ENCODE results near the gene KCNJ10.
A peak's percentile ranks its signal among the peaks of the same experiment; 100 is the strongest.
"Not testable (repeated sequence)": the region's sequence is repeated elsewhere in the genome, so short reads cannot be mapped to it uniquely, and the experiment has no call there.

Gene KCNJ10

DNA sequence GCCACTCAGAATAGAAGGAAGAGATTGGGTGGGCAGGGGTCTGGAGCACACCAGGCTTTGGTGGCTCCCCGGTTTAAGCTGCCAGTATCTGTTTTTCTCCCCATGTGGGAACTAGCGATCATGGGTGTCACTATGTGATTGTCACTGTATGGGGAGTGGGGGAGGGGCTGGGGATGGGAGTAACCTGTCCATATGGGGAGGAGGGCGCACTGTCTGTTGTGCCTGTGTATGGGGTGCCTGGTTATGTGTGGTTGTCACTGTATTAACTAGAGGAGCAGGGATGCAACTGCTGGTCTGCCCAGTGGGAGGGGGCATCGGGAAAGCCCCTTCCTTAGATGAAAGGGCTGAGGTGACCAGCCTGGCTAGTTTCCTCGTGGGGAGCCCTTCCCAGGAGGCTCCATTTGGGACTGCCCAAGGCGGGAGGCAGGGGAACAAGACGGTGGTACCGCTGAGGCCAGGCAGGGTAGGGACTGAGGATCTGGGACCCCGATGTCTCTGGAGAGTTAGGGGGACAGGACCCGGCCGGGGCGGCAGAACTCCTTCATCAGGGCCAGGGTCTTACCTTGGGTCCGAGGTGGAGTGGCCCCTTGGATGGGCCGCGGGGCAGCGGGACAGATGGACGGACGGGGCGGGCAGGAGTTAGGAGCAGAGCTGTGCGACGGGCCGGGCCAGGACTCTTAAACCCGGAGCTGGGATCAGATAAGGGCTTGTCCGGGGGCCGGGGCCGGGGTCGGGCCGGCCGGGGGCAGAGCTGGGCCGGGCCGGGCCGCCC lies at the start of gene KCNJ10:
KCNJ10 (minus strand) TSS at position 701 of the 772 bp plus-strand sequence. CDS start 27,628 bp downstream, outside the sequence.
- DNase-seq (ENCODE audit: low read depth in 2 of 2) = no peak

DNA sequence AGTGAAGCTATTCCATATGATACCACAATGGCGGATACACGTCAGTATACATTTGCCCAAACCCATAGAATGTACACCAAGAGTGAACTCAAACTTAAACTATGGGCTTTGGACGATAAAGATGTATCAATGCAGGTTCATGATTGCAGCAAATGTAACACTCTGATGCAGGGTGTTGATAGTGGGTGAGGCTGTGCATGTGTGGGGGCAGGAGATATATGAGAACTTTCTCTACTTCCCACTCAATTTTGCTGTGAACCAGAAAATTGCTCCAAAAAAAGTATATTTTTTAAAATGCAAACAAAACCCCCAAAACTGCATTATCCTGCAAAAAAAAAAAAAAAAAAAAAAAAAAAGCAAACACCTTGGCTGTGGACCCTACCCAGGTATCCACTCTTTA lies 49.0 kb upstream of the KCNJ10 start:
- no peak for DNase-seq (ENCODE audit: low read depth in 2 of 2)

DNA sequence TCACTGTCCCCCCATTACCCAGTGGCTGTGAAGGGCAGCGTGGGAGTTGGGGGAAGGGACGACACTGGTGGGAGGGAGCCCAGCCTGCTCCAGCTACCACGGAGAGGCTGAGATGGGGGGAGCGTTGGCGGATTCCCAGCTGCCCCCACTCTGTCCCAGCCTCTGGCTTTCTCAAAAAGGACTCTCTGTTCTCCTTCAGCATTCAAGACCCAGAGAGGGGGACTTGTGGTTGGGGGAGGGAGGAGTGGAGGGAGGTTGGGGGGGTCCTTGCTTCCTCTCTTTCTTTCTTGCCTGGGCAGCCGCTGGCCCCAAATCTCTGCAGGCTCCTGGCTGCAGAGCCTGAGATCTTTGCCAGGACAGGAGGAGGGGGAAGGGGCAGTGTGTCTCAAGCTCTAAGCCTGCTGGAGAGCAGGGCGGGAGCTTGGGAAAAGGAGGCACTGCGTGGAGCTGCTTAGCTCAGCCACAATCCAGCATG lies 47.8 kb upstream of the KCNJ10 start:
- no peak for DNase-seq (ENCODE audit: low read depth in 2 of 2)

DNA sequence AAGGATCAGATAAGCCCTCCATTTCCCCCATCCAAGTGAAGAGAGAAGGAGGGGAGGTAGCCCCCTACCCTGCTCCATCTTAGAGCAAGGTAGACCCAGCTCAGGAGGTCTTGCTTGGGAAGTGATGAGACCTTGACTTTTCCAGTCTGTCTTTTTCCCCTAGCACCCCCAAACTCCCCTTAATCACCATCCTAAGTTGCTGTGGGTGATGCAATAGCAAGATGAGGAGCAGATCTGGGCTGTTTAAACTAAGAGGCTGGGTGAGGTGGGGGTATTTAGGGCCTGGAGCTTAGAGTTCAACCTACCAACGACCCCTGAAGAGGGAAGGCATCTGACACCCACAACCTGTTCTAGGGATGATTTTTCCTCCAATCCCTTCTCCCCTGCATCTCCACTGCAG lies 47.3 kb upstream of the KCNJ10 start:
- DNase-seq (ENCODE audit: low read depth in 2 of 2) = no peak

DNA sequence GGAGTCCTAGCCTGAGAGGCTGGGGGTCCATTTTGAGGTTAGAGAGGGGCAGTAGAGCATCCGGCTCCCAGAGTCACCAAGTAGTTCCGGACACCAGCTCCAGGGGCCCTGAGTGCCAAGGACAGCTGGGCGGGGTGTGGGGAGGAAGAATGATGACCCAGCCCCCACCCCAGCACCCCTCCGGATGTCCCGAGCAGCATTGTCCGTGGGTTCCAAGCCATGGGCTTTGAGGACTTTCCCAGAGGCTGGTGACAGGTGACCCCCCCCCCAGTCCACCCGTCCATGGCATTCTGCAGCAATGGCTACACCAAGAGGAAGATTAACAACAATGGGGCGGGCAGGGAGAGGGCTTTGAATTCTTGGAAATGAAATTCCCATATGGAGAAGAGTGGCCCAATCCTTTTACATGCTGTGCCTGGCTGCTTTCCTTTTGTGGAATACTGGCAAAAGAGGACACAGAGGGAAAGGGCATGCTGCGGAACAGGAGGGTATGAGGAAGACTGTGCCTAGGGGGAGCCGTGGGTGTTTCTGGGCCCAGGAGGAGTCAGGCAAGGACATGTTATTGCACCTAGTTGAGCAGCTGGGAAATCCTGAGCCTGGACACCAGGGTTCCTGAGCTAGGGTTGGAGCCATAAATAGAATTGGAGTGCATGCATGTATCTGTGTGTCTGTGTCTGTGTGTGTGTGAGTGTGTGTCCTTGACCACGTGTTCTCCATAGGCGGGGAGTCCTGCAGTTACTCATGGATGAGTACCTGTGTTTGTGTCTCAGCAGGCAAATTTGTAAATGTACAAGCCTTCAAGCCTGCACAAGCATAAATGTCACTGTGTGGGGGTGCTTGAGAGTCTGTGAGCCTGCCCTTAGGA lies 46.6 kb upstream of the KCNJ10 start:
- DNase-seq (ENCODE audit: low read depth in 2 of 2) = no peak

DNA sequence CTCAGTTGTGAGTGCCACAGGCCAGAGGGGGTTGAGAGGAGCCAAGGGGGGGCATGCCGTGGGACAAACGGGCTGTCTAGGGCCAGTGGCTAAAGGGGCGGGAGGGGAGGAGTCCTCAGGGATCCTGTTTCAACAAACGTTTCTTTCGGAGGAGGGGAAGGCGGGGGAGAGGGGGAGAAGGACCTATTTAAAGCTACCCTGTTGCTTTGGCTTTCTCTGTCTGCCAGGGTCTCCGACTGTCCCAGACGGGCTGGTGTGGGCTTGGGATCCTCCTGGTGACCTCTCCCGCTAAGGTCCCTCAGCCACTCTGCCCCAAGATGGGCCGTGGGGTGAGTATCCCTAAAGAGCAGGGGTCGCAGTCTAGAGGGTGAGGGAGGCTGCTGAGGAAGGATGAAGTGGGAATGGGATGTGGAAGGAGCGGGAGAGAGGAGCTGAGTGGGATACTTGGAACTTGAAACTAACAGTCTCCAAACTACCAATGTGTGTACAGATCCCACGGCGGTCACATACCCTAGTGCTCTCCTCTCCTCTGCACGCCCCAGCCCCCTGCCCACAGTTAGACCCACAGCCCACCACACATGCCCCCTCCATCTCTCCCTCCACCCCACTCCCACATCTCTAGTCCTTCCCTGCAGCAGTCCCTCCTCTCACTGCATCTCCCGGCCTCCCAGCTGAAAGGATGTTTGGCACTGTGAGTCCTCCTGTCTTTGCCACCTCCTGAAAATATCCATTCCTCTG lies 45.8 kb upstream of the KCNJ10 start, which contains the start of gene ATP1A2:
ATP1A2 (plus strand) TSS at position 215 of the 738 bp plus-strand sequence; CDS start at position 318, 103 bp downstream.
- DNase-seq (ENCODE audit: low read depth in 2 of 2) = no peak

DNA sequence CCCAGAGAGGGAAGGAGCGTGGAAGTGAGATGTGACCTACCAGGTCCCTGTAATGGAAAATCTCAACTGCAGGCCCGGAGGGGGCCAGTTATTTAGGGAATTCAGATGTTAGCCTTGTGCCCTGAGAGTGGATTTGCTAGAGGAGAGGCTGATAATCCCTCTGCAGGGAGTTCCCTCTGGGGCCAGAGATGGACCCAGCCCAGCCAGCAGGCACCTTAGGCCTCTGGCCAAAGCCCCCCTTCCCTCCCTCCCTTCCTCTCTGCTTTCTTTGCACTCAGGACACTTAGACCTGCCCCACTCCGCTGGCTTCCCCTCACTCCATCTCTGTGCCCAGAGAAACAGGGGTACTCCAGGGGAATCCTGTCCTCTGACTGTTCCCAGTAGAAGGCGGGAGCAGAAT lies 44.1 kb upstream of the KCNJ10 start:
- no peak for DNase-seq (ENCODE audit: low read depth in 2 of 2)

DNA sequence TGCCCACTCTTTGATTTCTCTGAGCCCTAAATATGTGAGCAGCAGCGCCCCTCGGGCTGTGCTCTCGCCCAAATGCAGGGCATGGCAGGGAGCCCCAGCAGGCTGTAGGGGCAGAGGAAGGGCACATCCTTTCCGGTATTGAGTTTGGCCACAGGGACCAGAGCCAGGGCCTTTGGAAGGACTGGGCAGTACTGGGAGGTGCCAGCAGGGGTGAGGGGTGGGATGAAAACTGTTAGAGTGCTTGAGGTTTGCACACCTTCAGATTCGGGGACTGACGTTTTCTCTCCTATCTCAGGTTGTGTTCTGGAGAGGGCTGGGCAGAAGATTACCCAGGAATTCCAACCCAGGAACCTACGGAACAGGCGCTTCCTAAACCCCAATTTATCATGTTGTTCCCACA lies 43.4 kb upstream of the KCNJ10 start:
- no peak for DNase-seq (ENCODE audit: low read depth in 2 of 2)

DNA sequence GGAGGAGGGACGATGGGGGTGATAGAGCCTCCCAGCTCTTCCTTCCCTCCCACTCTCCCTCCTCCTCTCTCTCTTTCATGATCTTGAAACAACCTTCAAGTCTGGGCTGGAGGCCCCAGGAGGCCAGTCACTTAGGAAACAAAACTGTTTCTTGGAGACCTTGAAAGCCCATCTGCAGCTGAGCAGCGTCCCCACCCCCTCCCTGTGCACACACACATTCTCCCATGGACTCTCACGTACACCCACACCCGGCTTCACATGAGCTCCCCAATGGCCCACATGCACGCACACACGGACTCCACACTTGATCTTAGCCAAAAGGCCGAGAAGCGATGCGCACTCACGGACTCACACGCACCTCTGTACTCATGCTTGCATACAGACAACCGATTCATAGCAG lies 42.4 kb upstream of the KCNJ10 start:
- DNase-seq (ENCODE audit: low read depth in 2 of 2) = no peak

DNA sequence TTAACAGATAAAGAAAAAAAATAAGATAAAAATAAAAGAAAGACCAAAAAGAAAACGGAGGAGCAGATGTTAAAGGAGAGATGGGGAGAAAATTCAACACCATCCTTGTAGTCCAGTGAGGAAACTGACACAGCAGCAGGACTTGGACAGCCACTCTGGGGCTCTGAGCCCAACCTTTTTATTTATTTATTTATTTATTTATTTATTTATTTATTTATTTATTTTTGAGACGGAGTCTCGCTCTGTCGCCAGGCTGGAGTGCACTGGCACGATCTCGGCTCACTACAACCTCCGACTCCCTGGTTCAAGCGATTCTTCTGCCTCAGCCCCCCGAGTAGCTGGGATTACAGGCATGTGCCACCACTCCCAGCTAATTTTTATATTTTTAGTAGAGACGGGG lies 41.5 kb upstream of the KCNJ10 start:
- not testable (repeated sequence) for DNase-seq (ENCODE audit: low read depth in 2 of 2)

DNA sequence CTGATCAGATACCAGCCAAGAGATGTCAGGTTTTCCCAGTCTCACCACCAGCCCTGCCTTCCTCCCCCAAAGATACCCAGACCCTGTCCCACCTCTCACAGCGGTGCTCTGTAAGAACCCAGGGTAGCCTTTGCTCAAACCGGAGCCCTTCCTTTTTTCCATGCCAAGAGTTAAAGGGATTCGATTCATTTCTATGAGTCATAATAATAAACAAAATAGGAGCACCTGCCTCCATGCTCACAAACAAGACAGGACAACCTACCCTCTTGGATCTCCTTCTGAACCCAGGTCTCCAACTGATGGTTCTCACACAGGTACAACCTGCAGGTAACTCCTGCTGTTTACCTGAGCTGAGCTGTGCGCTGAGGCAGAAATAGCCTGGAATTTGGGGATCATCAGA lies 39.7 kb upstream of the KCNJ10 start:
- DNase-seq (ENCODE audit: low read depth in 2 of 2) = no peak

DNA sequence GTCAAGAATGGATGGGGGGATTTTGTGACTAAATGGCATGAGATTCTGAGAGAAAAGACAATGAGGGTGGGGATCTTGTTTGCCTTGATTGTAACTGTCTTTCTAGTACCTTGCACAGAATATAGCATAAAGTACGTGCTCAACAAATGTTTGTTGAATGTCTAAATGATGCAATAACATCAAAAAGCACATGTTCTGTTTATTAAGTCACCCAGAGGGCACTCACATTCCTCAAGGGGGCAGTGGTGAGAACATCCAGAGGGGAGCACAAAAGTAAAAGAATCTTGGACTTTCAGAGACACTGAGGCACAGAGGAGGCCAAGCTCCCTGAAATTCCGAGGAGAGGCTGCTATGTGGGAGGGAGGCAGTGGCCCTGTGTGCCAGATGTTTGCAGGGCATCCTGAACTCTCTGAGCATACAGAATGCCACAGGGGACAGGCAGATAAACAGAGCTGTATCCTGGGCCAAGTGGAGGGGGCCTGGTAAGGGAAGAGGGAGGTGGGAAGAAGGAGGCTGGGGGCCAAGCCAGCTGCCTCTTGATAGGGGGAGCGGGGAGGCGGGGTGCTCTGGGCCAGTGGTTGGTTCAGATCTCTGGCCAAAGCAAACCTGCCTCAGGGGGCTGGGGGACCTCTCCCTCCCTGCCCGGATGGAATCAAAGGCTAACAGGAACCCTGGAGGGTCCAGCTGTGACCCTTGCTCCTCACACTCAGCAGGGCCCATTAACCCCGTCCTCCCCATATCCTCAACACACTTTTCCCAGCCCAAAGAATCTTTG lies 39.1 kb upstream of the KCNJ10 start:
- DNase-seq (ENCODE audit: low read depth in 2 of 2) = no peak

DNA sequence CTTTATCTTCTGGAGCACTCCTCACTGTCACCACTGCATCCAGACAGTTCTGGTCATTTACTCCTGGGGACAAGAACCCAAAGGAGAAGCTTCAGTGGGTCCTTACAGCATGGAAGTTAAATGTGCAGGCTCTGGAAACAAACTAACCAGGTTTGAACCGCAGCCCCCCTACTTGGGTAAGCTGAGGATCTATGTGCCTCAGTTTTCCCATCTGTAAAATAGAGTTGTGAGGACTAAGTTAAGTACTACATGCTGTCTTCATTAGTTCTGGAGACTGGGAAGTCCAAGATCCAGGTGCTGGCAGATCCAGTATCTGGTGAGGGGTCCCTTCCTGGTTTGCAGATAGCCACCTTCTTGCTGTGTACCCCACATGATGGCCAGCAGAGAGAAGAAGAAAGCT lies 37.6 kb upstream of the KCNJ10 start:
- DNase-seq (ENCODE audit: low read depth in 2 of 2) = no peak

DNA sequence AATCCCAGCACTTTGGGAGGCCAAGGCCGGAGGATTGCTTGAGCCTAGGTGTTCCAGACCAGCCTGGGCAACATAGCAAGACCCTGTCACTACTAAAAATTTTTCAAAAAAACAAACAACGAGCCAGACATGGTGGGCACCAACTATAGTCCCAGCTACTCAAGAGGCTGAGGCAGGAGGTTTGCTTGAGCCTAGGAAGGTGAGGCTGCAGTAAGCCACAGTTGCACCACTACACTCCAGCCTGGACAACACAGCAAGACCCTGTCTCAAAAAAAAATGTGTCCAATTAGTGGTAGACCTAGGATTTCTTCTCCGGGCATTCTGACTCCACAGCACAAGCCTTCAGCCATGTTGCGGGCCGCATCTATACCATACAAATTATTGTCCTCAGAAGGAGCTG lies 35.2 kb upstream of the KCNJ10 start:
- no peak for DNase-seq (ENCODE audit: low read depth in 2 of 2)

DNA sequence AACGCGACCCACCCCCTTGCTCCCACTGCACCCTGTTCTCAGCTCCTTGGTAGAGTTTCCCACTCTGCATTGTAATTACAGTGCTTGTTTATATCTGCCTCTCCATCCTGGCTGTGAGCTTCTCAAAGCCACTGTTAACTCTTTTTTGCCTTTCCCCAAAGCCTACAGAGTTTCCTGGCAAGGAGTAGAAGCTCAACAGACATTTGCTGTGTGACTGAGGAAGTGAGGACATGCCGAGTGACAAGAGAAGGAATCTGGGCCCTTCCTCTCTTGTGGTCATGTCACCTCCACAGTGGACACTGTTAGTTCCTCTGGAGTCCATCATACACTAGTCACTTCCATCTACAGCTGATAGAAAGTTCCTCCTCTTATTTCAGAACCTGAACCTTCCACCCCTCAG lies 34.5 kb upstream of the KCNJ10 start:
- no peak for DNase-seq (ENCODE audit: low read depth in 2 of 2)

DNA sequence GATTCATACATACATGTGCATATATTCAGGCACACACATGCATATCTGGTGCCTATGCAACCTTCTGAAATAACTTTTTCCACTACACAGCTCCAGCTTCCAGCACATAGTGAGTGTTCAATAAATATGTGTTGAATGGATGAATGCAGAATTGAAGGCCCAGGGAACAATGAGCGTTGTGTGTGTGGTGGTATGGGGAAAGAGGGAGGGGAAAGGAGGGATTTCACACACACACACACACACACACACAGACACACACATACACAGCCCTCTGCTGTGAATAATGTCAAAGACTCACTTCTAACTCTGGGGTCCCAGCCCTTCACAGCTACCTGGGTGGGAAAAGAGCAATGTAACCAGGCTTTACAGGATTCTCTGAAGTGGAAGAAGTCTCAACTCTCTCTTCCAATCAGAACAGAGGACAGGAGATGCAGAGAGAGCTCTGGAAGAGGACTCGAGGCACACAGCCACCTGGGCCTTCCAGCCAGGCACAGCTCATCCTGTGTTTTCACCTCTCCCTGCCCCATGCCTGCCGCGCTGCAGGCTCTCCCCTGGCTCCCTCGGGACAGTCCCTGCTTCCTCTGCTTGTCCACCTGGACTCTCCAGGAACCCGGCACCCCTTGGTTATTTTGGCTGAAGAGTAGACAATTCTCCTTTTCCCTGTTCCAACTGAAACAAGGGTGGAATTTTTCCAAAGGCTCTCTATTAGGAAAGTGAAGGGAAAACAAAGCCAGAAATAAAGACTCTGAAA lies 33.9 kb upstream of the KCNJ10 start:
- no peak for DNase-seq (ENCODE audit: low read depth in 2 of 2)

DNA sequence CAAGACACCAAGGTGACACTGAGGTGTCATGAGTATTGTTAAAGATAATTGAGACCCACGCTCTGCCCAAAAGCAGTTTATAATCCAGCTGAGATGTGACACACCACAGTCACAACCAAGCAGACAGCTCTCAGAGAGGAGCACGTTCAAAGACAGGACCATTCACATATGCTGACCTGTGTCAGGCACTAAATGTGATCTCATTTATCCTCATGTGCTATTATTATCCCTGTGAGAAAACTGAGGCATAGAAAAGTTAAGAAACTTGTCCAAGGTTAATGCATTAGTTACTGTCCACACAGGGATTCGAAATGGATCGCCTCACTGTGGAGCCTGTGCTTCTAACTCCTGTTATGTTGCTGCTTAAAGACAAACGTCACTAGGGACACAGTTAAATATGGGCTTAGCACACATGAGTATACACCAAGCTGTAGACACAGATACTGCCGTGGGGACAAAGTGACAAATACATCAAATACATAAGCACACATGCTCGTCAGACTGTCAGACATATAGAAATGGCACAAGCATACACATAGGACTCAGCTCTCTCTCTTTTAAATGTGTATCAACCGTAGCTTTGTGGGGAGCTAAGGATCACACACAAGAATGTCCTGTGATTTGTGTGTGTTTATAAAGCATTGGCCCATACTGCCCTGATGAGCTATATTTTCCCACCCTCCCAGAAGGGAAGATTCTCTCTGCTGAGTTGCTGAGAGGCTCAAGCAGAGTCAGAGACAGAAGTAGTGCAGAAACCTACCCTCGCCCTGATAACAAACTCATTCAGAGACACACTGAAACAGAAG lies 32.0 kb upstream of the KCNJ10 start:
- DNase-seq (ENCODE audit: low read depth in 2 of 2) = no peak

DNA sequence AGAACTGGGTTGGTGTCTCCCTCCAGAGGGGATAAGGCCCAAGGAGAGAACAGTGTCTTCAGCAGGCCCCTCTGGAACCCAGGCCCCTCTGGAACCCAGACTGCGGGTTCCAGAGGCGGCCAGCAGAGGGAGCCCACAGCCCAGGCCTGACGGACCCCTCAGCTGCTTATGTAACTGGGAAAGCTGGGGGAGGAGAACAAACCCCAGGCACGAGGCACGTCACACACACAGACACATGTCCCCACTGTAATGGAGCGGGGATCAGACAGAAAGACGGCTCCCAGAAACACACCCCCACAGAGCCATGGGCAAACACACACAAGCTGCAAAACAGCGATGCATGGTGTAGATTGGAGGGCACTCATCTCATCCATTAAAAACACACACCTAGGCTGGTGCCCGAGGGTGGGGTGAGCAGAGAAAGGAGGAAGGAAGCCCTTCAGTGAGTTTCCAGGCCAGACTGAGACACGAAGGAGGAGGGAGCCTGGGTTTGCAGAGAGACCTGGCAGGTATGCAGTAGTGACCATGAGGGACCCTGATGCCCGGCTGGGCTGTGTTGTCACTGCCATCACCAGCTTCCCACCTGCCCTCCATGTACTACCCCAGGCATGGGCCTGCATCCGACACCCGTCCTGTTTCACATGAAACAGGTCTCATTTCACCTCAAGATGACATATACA lies 31.2 kb upstream of the KCNJ10 start:
- peak; percentile 44 to 54 for DNase-seq (ENCODE audit: low read depth in 2 of 2)

DNA sequence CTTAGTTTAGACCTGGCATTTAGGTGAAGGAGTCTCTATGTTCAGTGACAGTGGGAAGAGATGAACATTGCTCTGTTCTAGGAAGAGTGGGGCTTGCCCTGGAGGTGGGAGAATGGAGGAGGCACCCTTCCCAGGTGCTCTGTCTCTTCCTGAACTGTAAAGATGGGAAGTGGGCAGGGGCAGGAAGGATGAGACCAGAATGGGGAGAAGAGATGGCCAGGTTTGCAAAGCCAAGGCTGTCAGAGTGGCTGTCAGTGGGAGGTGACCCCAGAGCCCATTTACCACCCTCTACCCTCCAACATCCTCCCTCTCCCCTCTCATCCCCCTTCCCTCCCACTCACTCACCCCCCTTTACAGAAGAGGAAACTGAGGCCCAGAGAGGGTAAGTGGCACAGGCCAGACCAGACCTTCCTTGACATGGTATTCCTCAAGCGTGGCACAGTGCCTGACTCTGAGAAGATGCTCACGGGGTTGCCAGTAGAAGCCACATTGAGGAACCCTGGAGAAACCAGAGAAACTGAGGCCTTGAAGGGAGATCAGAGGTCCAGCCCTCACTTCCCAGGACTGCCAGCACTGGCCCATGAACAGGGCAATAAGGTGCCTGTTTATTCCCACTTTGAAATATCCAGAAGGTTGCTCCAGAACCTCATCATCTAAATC lies 29.9 kb upstream of the KCNJ10 start:
- no peak for DNase-seq (ENCODE audit: low read depth in 2 of 2)
